Spleen (tissue), 7 donors: ENCODE data around the gene GPRIN1.

Experiments used
- CTCF ChIP-seq, 11 experiments: fragments of 200-600 bp in 7 of 11; fragments of 450-650 bp in 4 of 11; sonication (generic) in 4 of 11; IDR thresholded peaks in 8 of 11; conservative IDR thresholded peaks in 3 of 11; 1 replicate in 7 of 11; 2 replicates in 4 of 11; pipeline versions ENCODE4 v1.4.0 to v1.8.0; 2016 to 2021; ENCODE audit warnings: antibody characterized with exemption in 11 of 11, inconsistent platforms in 4 of 11, mild to moderate bottlenecking in 1 of 11
- POLR2A ChIP-seq, 3 donors: fragments of 450-650 bp; IDR thresholded peaks; one replicate each; pipeline ENCODE4 v1.5.1; 2017; ENCODE audit warnings: antibody characterized with exemption in 3 of 3, mild to moderate bottlenecking in 1 of 3
- POLR2AphosphoS5 ChIP-seq, 3 donors: sonication (generic); formaldehyde crosslinking; IDR thresholded peaks; one replicate each; pipeline ENCODE4 v1.5.1; 2017; ENCODE audit warnings: antibody characterized with exemption in 3 of 3
- donor health status: DM: no; HTN: no; CAD: no; lungs with moderate emphysema.
- donor health status: DM: no; HTN: no; CAD: no.
- donor health status: DM: no; HTN: no; CAD: no.

DNA sequence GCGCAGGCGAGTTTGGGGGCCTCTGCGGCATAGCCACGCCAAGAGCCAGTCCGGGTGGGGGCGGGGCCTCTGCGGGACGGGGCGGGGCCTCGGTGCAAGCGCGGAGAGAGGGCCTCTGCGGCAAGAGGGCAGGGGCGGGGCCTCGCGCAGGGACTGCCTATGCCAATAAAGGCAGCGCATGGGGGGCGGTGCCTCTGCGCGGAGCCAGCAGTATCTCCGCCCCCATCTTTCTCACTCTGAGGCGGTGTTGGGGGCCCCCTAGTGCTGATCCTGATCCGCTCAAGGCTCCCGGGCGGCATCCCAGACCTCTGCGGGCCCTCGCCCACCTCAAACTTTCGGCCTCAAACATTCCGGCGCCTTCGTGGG lies 9.2 kb upstream of the GPRIN1 start:
- no peak for TF ChIP-seq POLR2A (IDR thresholded peaks at IDR 0.05)
- peak in 4 of 11 experiments; percentile 9 to 38 (median 14) for TF ChIP-seq CTCF (IDR thresholded peaks at IDR 0.05 in 8 of 11, conservative IDR thresholded peaks at IDR 0.05 in 3 of 11)
- no peak for TF ChIP-seq POLR2AphosphoS5 (IDR thresholded peaks at IDR 0.05)
